ENCODE data around the gene TMEM212. TPM values are rescaled to one million over a fixed set of nuclear protein-coding genes. Genes with fewer than 3 reads are reported as not detected.

Gene TMEM212
- total and polyA plus RNA-seq, 9 of the 15 experiments (the other 6 are each of a cell fraction or from before 2014, with no cell fraction given) = not detected

GRCh38 chr3:171813897-171814460 is 29.2 kb upstream of the TMEM212 start (continued):
- TF ChIP-seq ZFPM2 (CRISPR knock-in tag; IDR thresholded peaks at IDR 0.05) = no peak
- no peak for TF ChIP-seq ZKSCAN8 (CRISPR knock-in tag; IDR thresholded peaks at IDR 0.05)
- TF ChIP-seq ZNF165 (CRISPR knock-in tag; IDR thresholded peaks at IDR 0.05; ENCODE audit: borderline replicate concordance) = no peak
- TF ChIP-seq ZNF174 (CRISPR knock-in tag; IDR thresholded peaks at IDR 0.05) = no peak
- TF ChIP-seq DIDO1 (tag; IDR thresholded peaks at IDR 0.05; ENCODE audit: low read depth) = no peak
- no peak for TF ChIP-seq ZBED1 (IDR thresholded peaks at IDR 0.05)
- TF ChIP-seq MTA3 (IDR thresholded peaks at IDR 0.05; ENCODE audit: borderline replicate concordance) = 0 out of 2 replicates have a peak, but pooled peaks have one; percentile 44
- TF ChIP-seq NR4A1 (CRISPR knock-in tag; IDR thresholded peaks at IDR 0.05) = no peak
- TF ChIP-seq NR4A1 (tag; IDR thresholded peaks at IDR 0.05) = peak; percentile 65; the same call in 1 of the 2 replicates
- TF ChIP-seq ARNT (IDR thresholded peaks at IDR 0.05) = peak; percentile 27 to 52; a peak in 1 of 4 replicates
- no peak for TF ChIP-seq PHTF2 (CRISPR knock-in tag; IDR thresholded peaks at IDR 0.05)
- TF ChIP-seq ZNF12 (CRISPR knock-in tag; IDR thresholded peaks at IDR 0.05) = no peak
- no peak for TF ChIP-seq SREBF2 (CRISPR knock-in tag; IDR thresholded peaks at IDR 0.05)
- TF ChIP-seq ZNF395 (CRISPR knock-in tag; IDR thresholded peaks at IDR 0.05) = no peak
- TF ChIP-seq RAD21 (CRISPR knock-in tag; conservative IDR thresholded peaks at IDR 0.05 in 1 of 2, IDR thresholded peaks at IDR 0.05 in 1 of 2) = peak; percentile 36 to 57; a peak in 3 of 4 replicates
- TF ChIP-seq LEF1 (IDR thresholded peaks at IDR 0.05) = peak; percentile 70; the same call in 1 of the 2 replicates
- peak; percentile 89 for TF ChIP-seq FOSL1 (tag; conservative IDR thresholded peaks at IDR 0.05)
- peak; percentile 9 to 47 (median 13); a peak in 2 of 6 replicates for TF ChIP-seq CTCF (IDR thresholded peaks at IDR 0.05 in 2 of 3, conservative IDR thresholded peaks at IDR 0.05 in 1 of 3; ENCODE audit: insufficient read depth in 2 of 3, low read depth in 1 of 3, low read length in 3 of 3)
- no peak for TF ChIP-seq CREB3L1 (IDR thresholded peaks at IDR 0.05; ENCODE audit: borderline replicate concordance, low read depth)
- peak; percentile 19; the same call in 1 of the 2 replicates for TF ChIP-seq HDAC2 (IDR thresholded peaks at IDR 0.05)
- no peak for TF ChIP-seq PHF8 (IDR thresholded peaks at IDR 0.05; ENCODE audit: borderline replicate concordance, low read length)
- no peak for TF ChIP-seq ZFP1 (CRISPR knock-in tag; IDR thresholded peaks at IDR 0.05)
- TF ChIP-seq MBD2 (IDR thresholded peaks at IDR 0.05; ENCODE audit: borderline replicate concordance, low read depth) = no peak
- TF ChIP-seq RBBP5 (IDR thresholded peaks at IDR 0.05; ENCODE audit: borderline replicate concordance, insufficient read depth, low read length, poor library complexity, severe bottlenecking) = no peak
- TF ChIP-seq CHD1 (IDR thresholded peaks at IDR 0.05; ENCODE audit: low read length) = no peak
- no peak; the same call in 1 of the 2 replicates for TF ChIP-seq TAF7 (tag; IDR thresholded peaks at IDR 0.05)
